ENCODE data around the gene FOXP1. TPM values are rescaled to one million over a fixed set of nuclear protein-coding genes. Genes with fewer than 3 reads are reported as not detected.
A peak's percentile ranks its signal among the peaks of the same experiment; 100 is the strongest.

Gene FOXP1
- total RNA-seq, 2 donors from 2014 or later = 41.7 to 94.3 TPM

DNA sequence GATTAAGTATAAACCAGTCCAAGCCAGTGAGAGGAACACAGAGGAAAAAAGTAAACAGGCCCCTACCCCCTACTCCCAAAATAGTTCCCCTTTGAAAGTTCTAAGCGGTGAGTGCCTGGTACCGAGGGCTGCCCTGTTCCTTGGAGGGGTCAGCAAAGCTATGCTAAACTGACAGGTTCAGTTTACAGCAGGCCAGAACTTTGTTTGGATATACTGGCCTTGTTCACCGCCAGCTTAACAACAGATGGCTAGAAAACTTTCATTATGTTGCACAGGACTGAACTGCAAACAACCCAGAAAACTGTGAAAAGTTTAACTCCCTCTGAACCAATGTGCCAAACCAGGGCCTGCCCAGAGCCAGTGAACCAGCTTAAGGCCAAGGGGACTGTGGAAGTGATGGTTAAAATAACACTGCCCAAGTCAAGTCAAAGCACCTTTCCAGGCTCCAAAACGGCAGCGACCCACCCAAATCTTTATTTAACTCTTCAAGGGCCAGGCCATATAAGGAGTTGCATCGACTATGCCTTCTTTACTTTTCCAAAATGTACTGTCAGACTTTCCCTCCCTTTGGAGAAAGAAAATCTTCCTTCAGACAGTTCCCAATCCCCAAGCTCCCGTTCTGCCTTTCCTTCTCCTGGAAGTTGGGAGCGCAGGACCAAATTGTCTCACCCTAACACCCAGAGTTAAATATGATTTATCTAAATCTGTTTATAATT, 448.0 kb downstream of the FOXP1 start:
- Mint-ChIP-seq H3K27me3 (ENCODE audit: insufficient read depth) (no peaks in the 10 kb centered on the region), H3K36me3 (ENCODE audit: low read depth) (no peaks in the 10 kb centered on the region), H3K27ac (no peak overlapping the region), H3K9me3 (no peaks in the 10 kb centered on the region), H3K4me3 (no peak overlapping the region), H3K4me1 (peaks cover 51% of the 10 kb centered on the region)
- DNase-seq = no peak
- no peaks in the 10 kb centered on the region for H3K27me3 ChIP-seq (ENCODE audit: control insufficient read depth, insufficient read depth, low read length, poor library complexity, severe bottlenecking)
- H3K27ac ChIP-seq (ENCODE audit: low read depth, low read length) = no peak overlapping the region
- H3K4me3 ChIP-seq (ENCODE audit: low read length) = no peak overlapping the region
- peaks cover 11% of the 10 kb centered on the region for H3K4me1 ChIP-seq (ENCODE audit: control insufficient read depth, insufficient read depth, low read length)
- TF ChIP-seq, protein P1, sequence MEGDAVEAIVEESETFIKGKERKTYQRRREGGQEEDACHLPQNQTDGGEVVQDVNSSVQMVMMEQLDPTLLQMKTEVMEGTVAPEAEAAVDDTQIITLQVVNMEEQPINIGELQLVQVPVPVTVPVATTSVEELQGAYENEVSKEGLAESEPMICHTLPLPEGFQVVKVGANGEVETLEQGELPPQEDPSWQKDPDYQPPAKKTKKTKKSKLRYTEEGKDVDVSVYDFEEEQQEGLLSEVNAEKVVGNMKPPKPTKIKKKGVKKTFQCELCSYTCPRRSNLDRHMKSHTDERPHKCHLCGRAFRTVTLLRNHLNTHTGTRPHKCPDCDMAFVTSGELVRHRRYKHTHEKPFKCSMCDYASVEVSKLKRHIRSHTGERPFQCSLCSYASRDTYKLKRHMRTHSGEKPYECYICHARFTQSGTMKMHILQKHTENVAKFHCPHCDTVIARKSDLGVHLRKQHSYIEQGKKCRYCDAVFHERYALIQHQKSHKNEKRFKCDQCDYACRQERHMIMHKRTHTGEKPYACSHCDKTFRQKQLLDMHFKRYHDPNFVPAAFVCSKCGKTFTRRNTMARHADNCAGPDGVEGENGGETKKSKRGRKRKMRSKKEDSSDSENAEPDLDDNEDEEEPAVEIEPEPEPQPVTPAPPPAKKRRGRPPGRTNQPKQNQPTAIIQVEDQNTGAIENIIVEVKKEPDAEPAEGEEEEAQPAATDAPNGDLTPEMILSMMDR (conservative IDR thresholded peaks at IDR 0.05) = no peak
- H3K9me3 ChIP-seq (ENCODE audit: control insufficient read depth, low read length) = no peaks in the 10 kb centered on the region
- H3K36me3 ChIP-seq (ENCODE audit: control insufficient read depth, insufficient read depth, low read length) = no peaks in the 10 kb centered on the region
- 71 to 78% methylated on average over 6 to 8 of the region's 8 CpGs for WGBS, 2 experiments (ENCODE audit: insufficient coverage in 1 of 2, insufficient read length in 1 of 2)
- H3K9ac ChIP-seq (ENCODE audit: extremely low read depth, low read length, poor library complexity, severe bottlenecking) = no peak overlapping the region

DNA sequence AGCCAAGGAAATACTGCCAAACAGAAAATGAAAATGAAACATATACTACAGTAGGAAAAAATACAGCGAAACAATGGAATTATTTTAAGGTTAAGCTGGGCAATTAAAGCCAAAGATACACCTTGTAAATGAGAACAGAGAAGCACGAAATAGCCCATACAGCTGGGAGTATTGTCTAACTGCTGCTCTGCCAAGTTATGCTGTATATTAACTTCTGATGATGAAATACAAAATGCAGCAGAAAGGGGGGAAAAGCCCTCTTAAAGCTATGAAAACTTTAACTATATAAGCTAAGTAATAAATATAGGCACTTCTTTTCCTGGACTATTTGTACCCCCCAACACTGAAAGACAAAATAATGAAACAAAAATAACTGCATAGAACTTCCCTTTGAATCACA, 449.0 kb downstream of the FOXP1 start:
- DNase-seq = no peak
- no peak overlapping the region for H3K27ac Mint-ChIP-seq

DNA sequence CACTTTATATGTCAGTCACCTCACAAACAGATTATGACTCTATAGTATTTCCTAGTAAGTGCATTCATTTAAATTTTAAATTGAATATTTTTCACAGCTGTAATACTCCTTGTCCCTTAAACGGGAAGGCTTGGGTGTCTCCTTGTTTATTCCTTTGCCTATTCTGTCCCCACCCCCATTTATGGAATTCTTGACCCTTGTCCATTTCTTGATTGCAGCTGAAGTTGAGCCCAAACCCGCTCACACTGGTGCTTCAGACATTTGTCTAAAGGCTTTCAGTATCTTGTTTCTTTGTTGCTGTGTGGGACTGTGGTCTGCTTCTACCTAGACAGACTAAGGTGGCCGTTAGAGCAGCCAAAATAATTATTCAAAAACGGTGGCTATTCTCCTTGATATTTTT, 449.7 kb downstream of the FOXP1 start:
- H3K4me1 ChIP-seq (ENCODE audit: control insufficient read depth, insufficient read depth, low read length) = peaks cover 18% of the 10 kb centered on the region
- no peak overlapping the region for H3K4me3 ChIP-seq (ENCODE audit: low read length)
- H3K9ac ChIP-seq (ENCODE audit: extremely low read depth, low read length, poor library complexity, severe bottlenecking) = no peak overlapping the region
- WGBS, 2 experiments (ENCODE audit: insufficient coverage in 1 of 2, insufficient read length in 1 of 2) = 81 to 89% methylated on average over 4 of the region's 4 CpGs
- no peaks in the 10 kb centered on the region for H3K27me3 ChIP-seq (ENCODE audit: control insufficient read depth, insufficient read depth, low read length, poor library complexity, severe bottlenecking)
- no peaks in the 10 kb centered on the region for H3K36me3 ChIP-seq (ENCODE audit: control insufficient read depth, insufficient read depth, low read length)
- Mint-ChIP-seq H3K27ac (peak overlapping the region; percentile 0), H3K27me3 (ENCODE audit: insufficient read depth) (no peaks in the 10 kb centered on the region), H3K36me3 (ENCODE audit: low read depth) (no peaks in the 10 kb centered on the region), H3K9me3 (no peaks in the 10 kb centered on the region), H3K4me1 (peaks cover 66% of the 10 kb centered on the region), H3K4me3 (no peak overlapping the region)
- DNase-seq = no peak
- H3K27ac ChIP-seq (ENCODE audit: low read depth, low read length) = no peak overlapping the region
- no peaks in the 10 kb centered on the region for H3K9me3 ChIP-seq (ENCODE audit: control insufficient read depth, low read length)
- TF ChIP-seq, protein P1 (conservative IDR thresholded peaks at IDR 0.05) = no peak

More for the DNA sequence above, 449.0 kb downstream of the FOXP1 start:
- TF ChIP-seq, protein P1 (conservative IDR thresholded peaks at IDR 0.05) = no peak
- Mint-ChIP-seq H3K36me3 (ENCODE audit: low read depth) (no peaks in the 10 kb centered on the region), H3K4me1 (peaks cover 61% of the 10 kb centered on the region), H3K27me3 (ENCODE audit: insufficient read depth) (no peaks in the 10 kb centered on the region), H3K4me3 (no peak overlapping the region), H3K9me3 (no peaks in the 10 kb centered on the region)
- H3K9ac ChIP-seq (ENCODE audit: extremely low read depth, low read length, poor library complexity, severe bottlenecking) = no peak overlapping the region
- no peaks in the 10 kb centered on the region for H3K9me3 ChIP-seq (ENCODE audit: control insufficient read depth, low read length)
- H3K4me1 ChIP-seq (ENCODE audit: control insufficient read depth, insufficient read depth, low read length) = peaks cover 17% of the 10 kb centered on the region
- no peak overlapping the region for H3K27ac ChIP-seq (ENCODE audit: low read depth, low read length)
- H3K36me3 ChIP-seq (ENCODE audit: control insufficient read depth, insufficient read depth, low read length) = no peaks in the 10 kb centered on the region
- H3K4me3 ChIP-seq (ENCODE audit: low read length) = no peak overlapping the region
- 96 to 100% methylated on average over 1 to 2 of the region's 2 CpGs for WGBS, 2 experiments (ENCODE audit: insufficient coverage in 1 of 2, insufficient read length in 1 of 2)
- no peaks in the 10 kb centered on the region for H3K27me3 ChIP-seq (ENCODE audit: control insufficient read depth, insufficient read depth, low read length, poor library complexity, severe bottlenecking)
